Vagina (tissue), 2 donors: ENCODE data around the gene KLHL40.

ENCODE experiments used
- POLR2A ChIP-seq, 2 donors: fragments of 450-650 bp; IDR thresholded peaks; one replicate each; pipeline ENCODE4 v1.6.1; 2017; ENCODE audit warnings: antibody characterized with exemption in 2 of 2, mild to moderate bottlenecking in 2 of 2, moderate library complexity in 2 of 2
- POLR2AphosphoS5 ChIP-seq, 2 donors: sonication (generic); formaldehyde crosslinking; IDR thresholded peaks; one replicate each; pipeline ENCODE4 v1.9.0; 2017; ENCODE audit warnings: antibody characterized with exemption in 2 of 2, mild to moderate bottlenecking in 2 of 2, low read depth in 1 of 2; ENCODE audit not compliant: insufficient read depth in 1 of 2
- TF ChIP-seq, protein P1 (sequence below), 3 experiments: fragments of 450-650 bp in 2 of 3; fragments of 200-600 bp in 1 of 3; sonication (generic) in 1 of 3; IDR thresholded peaks; one replicate each; pipeline ENCODE4 v1.5.1; 2017 to 2019; ENCODE audit warnings: antibody characterized with exemption in 3 of 3, mild to moderate bottlenecking in 2 of 3, moderate library complexity in 2 of 3

DNA sequence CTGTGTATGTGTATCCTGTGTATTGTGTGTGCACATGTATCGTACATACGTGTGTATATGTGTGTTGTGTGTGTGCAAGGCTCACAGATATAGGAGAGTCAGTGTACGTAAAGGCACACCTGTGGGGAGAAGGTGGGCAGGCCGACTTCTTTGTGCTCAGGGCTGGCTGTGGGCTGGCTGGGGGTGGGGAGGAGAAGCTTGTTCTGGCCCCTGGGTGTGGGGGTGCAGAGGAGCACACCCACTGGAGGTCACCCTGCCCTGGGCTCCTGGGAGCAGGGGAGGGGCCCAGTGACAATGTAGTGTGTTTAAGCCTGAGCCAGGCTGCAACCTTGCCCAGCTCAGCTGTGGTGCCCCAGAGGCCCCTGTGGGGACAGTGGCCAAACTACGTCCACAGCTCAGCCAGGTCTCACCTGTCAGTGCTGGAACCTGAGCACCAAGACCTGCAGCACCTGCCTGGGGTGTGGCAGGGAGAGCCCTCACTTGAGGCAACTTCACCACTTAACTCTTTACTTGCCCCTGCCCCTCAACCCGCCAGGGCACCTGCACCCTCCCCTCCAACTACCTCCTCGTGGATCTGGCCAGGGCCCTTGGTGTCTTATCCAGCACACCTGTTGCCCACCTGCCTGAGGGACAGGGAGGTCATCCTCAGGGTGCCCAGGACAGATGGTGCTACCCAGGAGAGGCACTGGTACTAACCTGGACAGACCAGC, 19.9 kb downstream of the KLHL40 start:
- TF ChIP-seq, protein P1, sequence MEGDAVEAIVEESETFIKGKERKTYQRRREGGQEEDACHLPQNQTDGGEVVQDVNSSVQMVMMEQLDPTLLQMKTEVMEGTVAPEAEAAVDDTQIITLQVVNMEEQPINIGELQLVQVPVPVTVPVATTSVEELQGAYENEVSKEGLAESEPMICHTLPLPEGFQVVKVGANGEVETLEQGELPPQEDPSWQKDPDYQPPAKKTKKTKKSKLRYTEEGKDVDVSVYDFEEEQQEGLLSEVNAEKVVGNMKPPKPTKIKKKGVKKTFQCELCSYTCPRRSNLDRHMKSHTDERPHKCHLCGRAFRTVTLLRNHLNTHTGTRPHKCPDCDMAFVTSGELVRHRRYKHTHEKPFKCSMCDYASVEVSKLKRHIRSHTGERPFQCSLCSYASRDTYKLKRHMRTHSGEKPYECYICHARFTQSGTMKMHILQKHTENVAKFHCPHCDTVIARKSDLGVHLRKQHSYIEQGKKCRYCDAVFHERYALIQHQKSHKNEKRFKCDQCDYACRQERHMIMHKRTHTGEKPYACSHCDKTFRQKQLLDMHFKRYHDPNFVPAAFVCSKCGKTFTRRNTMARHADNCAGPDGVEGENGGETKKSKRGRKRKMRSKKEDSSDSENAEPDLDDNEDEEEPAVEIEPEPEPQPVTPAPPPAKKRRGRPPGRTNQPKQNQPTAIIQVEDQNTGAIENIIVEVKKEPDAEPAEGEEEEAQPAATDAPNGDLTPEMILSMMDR (IDR thresholded peaks at IDR 0.05) = no peak
- TF ChIP-seq POLR2AphosphoS5 (IDR thresholded peaks at IDR 0.05; ENCODE audit: insufficient read depth in 1 of 2, low read depth in 1 of 2) (no peak), POLR2A (IDR thresholded peaks at IDR 0.05) (no peak)
